ENCODE results near the gene ADGRA3.
A peak's percentile ranks its signal among the peaks of the same experiment; 100 is the strongest.

Gene ADGRA3

DNA sequence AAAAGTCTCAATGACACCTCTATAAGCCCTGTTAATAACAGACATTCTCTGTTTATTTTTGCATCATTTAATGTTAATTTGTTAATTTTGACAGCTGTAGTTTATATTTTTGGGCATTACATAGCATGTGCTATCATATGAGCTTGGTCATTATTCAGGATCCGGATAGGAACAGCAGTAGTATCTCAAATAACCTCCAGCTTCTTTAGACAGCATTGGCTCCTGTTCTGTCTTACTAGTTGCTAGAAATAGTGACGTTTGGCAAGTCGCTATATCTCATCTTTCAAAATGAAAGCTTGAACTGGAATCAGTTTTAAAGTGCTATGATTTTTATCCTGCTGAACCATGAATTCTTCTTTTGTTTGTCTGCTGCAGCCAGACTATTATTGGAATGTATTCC lies 9.0 kb upstream of the ADGRA3 start:
- DNase-seq (ENCODE audit: low spot score), result no peak
- TF ChIP-seq, protein P1, sequence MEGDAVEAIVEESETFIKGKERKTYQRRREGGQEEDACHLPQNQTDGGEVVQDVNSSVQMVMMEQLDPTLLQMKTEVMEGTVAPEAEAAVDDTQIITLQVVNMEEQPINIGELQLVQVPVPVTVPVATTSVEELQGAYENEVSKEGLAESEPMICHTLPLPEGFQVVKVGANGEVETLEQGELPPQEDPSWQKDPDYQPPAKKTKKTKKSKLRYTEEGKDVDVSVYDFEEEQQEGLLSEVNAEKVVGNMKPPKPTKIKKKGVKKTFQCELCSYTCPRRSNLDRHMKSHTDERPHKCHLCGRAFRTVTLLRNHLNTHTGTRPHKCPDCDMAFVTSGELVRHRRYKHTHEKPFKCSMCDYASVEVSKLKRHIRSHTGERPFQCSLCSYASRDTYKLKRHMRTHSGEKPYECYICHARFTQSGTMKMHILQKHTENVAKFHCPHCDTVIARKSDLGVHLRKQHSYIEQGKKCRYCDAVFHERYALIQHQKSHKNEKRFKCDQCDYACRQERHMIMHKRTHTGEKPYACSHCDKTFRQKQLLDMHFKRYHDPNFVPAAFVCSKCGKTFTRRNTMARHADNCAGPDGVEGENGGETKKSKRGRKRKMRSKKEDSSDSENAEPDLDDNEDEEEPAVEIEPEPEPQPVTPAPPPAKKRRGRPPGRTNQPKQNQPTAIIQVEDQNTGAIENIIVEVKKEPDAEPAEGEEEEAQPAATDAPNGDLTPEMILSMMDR (IDR thresholded peaks at IDR 0.05; ENCODE audit: extremely low read depth, missing control alignments), result no peak

DNA sequence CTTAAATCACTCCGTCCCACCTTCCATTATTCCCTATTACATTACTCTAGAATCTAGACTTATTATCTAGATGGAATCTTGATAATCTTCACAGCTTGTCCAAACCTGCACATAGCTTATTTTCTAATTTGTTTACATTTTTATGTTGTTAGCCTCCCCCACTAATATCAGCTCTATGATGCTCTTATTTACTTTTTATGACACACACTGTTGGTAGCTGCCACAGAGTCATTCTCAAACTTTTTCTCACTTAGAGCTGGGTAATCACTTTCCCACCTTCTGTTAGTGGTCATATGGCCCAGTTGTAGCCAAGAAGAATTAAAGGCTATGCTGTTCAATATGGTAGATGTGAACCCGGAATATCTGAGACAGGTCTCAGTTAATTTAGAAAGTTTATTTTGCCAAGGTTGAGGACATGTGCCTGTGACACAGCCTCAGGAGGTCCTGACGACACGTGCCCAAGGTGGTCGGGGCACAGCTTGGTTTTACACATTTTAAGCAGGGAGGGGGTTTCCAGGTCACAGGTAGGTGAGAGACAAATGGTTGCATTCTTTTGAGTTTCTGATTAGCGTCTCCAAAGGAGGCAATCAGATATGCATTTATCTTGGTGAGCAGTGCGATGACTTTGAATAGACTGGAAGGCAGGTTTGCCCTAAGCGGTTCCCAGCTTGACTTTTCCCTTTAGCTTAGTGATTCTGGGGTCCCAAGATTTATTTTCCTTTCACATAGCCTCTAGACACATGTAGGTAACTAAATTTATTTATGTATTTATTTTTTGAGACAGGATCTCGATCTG lies 7.0 kb upstream of the ADGRA3 start:
- no peak for DNase-seq (ENCODE audit: low spot score)
- TF ChIP-seq, protein P1 (IDR thresholded peaks at IDR 0.05; ENCODE audit: extremely low read depth, missing control alignments), result no peak

DNA sequence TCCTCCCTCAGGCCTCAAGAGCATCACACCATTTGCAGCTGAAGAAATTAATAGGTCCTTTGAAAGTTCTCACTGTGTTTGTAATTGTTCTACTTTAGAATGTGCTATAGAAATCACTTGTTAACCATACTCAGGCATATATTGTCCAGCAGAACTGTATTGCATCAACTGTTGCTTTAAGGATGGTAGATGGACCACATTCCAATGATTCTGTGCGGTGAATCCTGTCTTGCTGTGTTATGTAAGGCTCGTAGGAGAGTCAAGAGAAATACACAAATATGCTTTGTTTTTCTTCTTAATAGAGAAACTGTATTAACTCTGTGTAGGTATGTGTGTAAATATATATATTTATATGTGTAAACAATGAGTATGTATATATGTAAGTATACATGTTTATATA lies 6.3 kb upstream of the ADGRA3 start:
- TF ChIP-seq, protein P1 (IDR thresholded peaks at IDR 0.05; ENCODE audit: extremely low read depth, missing control alignments), result no peak
- DNase-seq (ENCODE audit: low spot score), result no peak

DNA sequence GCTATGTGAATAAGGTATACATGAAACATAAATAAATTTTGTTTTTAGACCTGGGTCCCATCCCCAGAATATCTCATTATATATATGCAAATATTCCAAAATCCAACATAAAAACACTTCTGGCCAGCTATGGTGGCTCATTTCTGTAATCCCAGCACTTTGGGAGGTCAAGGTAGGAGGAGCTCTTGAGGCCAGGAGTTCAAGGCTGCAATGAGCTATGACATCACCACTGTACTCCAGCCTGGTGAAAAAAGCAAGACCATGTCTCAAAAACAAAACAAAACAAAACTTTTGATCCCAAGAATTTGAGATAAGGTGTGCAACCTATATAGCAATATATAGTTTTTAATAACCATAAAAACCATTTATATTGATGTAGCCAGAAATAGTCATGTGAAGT lies 5.4 kb upstream of the ADGRA3 start:
- TF ChIP-seq, protein P1 (IDR thresholded peaks at IDR 0.05; ENCODE audit: extremely low read depth, missing control alignments), result no peak
- DNase-seq (ENCODE audit: low spot score), result no peak

DNA sequence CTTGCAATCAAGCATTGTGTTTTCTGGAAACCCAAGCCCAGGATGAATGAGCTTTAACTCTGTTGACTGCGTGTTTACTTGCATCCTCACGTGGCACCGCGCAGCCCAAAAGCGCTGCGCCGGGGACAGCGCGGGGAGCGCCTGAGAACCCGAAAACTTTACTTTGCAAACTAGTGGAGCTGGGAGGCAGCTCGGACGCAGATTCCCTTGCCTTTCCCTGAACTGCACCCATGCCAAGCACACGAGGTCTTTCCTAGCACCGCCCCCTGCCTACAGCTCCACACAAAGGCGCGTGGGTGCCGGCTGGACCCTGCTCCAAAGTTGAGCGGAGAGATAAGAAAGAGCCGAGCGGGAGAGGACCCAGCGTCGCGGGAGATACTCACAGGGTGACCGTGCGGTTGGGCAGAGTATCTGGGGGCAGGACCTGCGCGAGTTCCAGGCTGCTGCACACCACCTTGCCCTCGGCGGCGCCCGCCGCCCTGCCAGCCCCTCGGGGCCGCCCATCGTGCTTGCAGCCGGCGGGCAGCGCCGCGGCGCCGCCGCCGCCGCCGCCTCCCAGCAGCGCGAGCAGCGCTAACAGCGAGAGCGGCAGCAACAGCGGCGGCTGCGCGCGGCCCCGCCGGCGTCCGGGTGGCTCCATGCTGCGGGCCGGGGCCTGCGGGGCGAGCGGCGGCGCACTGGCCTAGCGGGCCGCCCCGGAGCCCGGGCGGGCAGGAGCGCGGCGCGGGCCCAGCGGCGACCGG lies 550 bp downstream of the ADGRA3 start:
- TF ChIP-seq, protein P1 (IDR thresholded peaks at IDR 0.05; ENCODE audit: extremely low read depth, missing control alignments), result no peak
- peak; percentile 58 for DNase-seq (ENCODE audit: low spot score)

DNA sequence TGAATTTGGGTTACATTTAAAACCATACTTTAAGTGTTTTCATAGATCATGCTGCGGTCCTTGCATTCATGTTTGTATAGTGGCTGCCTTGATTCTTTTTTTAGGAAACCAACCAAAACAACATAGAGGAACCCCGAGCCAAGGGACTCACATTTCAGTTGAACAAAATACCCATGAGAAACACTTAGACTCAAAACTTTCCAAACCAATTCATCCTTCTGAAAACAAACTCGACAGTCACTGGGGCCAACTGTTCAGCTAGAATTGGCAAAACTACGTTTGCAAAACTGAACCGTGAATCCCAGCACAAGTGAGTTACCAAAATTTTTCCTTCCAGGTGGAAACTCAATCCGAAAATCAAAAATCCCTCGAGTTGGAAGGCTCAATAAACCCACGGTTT lies 1.4 kb downstream of the ADGRA3 start:
- no peak for DNase-seq (ENCODE audit: low spot score)
- TF ChIP-seq, protein P1 (IDR thresholded peaks at IDR 0.05; ENCODE audit: extremely low read depth, missing control alignments), result no peak

DNA sequence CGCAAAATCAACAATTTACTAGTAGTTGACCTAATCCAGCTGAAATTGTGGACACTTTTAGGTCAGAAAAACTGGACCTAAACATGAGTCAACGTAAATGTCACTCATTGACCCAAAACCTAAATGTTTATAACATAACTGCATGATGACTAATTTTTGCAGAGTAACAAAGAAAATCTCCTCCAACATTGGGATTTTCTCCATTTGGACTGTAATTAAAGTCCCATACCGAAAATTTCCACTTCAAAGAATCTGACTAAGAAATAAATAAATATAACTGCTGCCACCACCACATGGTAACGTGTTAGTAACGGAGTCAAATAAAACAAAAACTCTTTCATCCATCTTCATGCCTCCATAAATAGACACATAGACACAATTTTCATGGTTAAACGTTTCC lies 1.9 kb downstream of the ADGRA3 start:
- no peak for DNase-seq (ENCODE audit: low spot score)
- TF ChIP-seq, protein P1 (IDR thresholded peaks at IDR 0.05; ENCODE audit: extremely low read depth, missing control alignments), result no peak
